Lung (tissue), 12 donors: Measurements from ENCODE around the gene CACNA1D. TPM values are rescaled to one million over a fixed set of nuclear protein-coding genes. Genes with fewer than 3 reads are reported as not detected.
A peak's percentile ranks its signal among the peaks of the same experiment; 100 is the strongest.

Experiments
- ATAC-seq: fragments of 200-7000 bp; cut with Tn5 transposase; one replicate; pipeline ENCODE4 v1.9.1; 2020; ENCODE audit warnings: moderate number of reproducible peaks; ENCODE audit not compliant: insufficient read depth, low FRiP score
- DNase-seq, 3 donors: peaks; one replicate each; pipeline ENCODE4 v3.0.0-alpha.2; 2013 to 2017
- H3K27ac ChIP-seq, 2 donors: one replicate each; pipeline ENCODE4 v1.5.1; 2013; ENCODE audit warnings: mild to moderate bottlenecking in 2 of 2, moderate library complexity in 2 of 2, control low read depth in 1 of 2, inconsistent platforms in 1 of 2, low read depth in 1 of 2, low read length in 1 of 2
- H3K27me3 ChIP-seq, 3 donors: one replicate each; pipeline ENCODE4 v1.5.1; 2013; ENCODE audit warnings: low read length in 2 of 3; ENCODE audit not compliant: control insufficient read depth in 3 of 3, insufficient read depth in 3 of 3
- H3K36me3 ChIP-seq, 4 donors: one replicate each; pipeline ENCODE4 v1.5.1; 2013; ENCODE audit warnings: low read length in 4 of 4, mild to moderate bottlenecking in 1 of 4, moderate library complexity in 1 of 4; ENCODE audit not compliant: control insufficient read depth in 4 of 4, insufficient read depth in 4 of 4
- H3K4me1 ChIP-seq, 5 donors: one replicate each; pipeline ENCODE4 v1.5.1; 2013; ENCODE audit warnings: low read length in 5 of 5, mild to moderate bottlenecking in 2 of 5, moderate library complexity in 1 of 5; ENCODE audit not compliant: control insufficient read depth in 5 of 5, insufficient read depth in 5 of 5
- H3K4me3 ChIP-seq: one replicate; pipeline ENCODE4 v1.5.1; 2013; ENCODE audit warnings: mild to moderate bottlenecking, control low read depth, moderate library complexity
- H3K9ac ChIP-seq, 2 donors: one replicate each; pipeline ENCODE4 v1.5.1; 2013; ENCODE audit warnings: low read length in 2 of 2, control low read depth in 1 of 2; ENCODE audit not compliant: insufficient read depth in 1 of 2
- H3K9me3 ChIP-seq, 4 donors: one replicate each; pipeline ENCODE4 v1.5.1; 2013; ENCODE audit warnings: low read length in 3 of 4, mild to moderate bottlenecking in 1 of 4, moderate library complexity in 1 of 4; ENCODE audit not compliant: control insufficient read depth in 4 of 4, insufficient read depth in 3 of 4
- CTCF ChIP-seq: IDR thresholded peaks from 2 replicates; pipeline ENCODE4 v1.5.1; 2012; ENCODE audit warnings: mild to moderate bottlenecking; ENCODE audit errors: control extremely low read depth, extremely low read depth
- WGBS, 2 donors: extraction: QIAGEN DNeasy Blood & Tissue Kit; methylation state at CpG; one replicate each; pipeline ENCODE4 v1.1.7; 2013; 5-methylcytosine and 5-hydroxymethylcytosine counted together
- polyA plus RNA-seq, 2 donors: library from polyadenylated mRNA; stranded (reverse); fragments of 200-250 nt; gene quantifications; one replicate each; pipeline ENCODE4 v1.2.1, GENCODE V29; 2013
- total RNA-seq, 2 donors: library from RNA; depleted of rRNA in 1 of 2; stranded (reverse); fragments of >200 nt in 1 of 2; gene quantifications; one replicate each; pipeline ENCODE4 v1.2.1, GENCODE V29; 2014 to 2021
- donor health status: control.
- donor health status: control.
- donor health status: Bipolar disorder and iron deficiency.
- donor health status: healthy.
- donor health status: DM: yes; HTN: yes; CAD: no.

CACNA1D gene
- total and polyA plus RNA-seq, 4 donors = 2.7 to 96.8 (median 23.1) TPM

GRCh38 chr3:53597136-53597915 is 102.9 kb downstream of the CACNA1D start:
- Histone ChIP-seq H3K9me3 (peaks cover 0 to 2% (median 0%) of the 10 kb centered on the region in 4 donors), H3K4me3 (no peak overlapping the region), H3K4me1 (peaks cover 0 to 8% (median 0%) of the 10 kb centered on the region in 5 donors), H3K36me3 (peaks cover 0 to 16% (median 8%) of the 10 kb centered on the region in 4 donors), H3K27ac (no peak overlapping the region), H3K27me3 (no peaks in the 10 kb centered on the region), H3K9ac (no peak overlapping the region)
- ATAC-seq (no peak), DNase-seq (peak in 2 of 3 donors; percentile 7 to 23)
- 16 to 36% methylated on average over 4 of the region's 4 CpGs for WGBS, 2 donors
- TF ChIP-seq CTCF = no peak

GRCh38 chr3:53599771-53600170 is 105.4 kb downstream of the CACNA1D start:
- WGBS, 2 donors = 89% methylated on average over 2 of the region's 2 CpGs
- H3K4me1 ChIP-seq = peaks cover 0 to 8% (median 0%) of the 10 kb centered on the region in 5 donors
- H3K9ac ChIP-seq = no peak overlapping the region
- no peak overlapping the region for H3K4me3 ChIP-seq
- no peak overlapping the region for H3K27ac ChIP-seq
- DNase-seq (no peak), ATAC-seq (no peak)
- no peaks in the 10 kb centered on the region for H3K27me3 ChIP-seq
- no peak for TF ChIP-seq CTCF
- H3K9me3 ChIP-seq = peaks cover 0 to 2% (median 0%) of the 10 kb centered on the region in 4 donors
- H3K36me3 ChIP-seq = peaks cover 0 to 16% (median 6%) of the 10 kb centered on the region in 4 donors

GRCh38 chr3:53602866-53603265 is 108.5 kb downstream of the CACNA1D start:
- Histone ChIP-seq H3K4me1 (peaks cover 0 to 2% (median 0%) of the 10 kb centered on the region in 5 donors), H3K36me3 (peaks cover 0 to 16% (median 8%) of the 10 kb centered on the region in 4 donors), H3K4me3 (no peak overlapping the region), H3K27me3 (no peaks in the 10 kb centered on the region), H3K9ac (no peak overlapping the region), H3K27ac (no peak overlapping the region), H3K9me3 (peaks cover 0 to 5% (median 2%) of the 10 kb centered on the region in 4 donors)
- 89 to 92% methylated on average over 6 of the region's 6 CpGs for WGBS, 2 donors
- no peak for TF ChIP-seq CTCF
- ATAC-seq (no peak), DNase-seq (no peak)

GRCh38 chr3:53604232-53604631 is 109.8 kb downstream of the CACNA1D start:
- no peak for DNase-seq
- Histone ChIP-seq H3K4me3 (no peak overlapping the region), H3K4me1 (no peaks in the 10 kb centered on the region), H3K27me3 (no peaks in the 10 kb centered on the region), H3K27ac (no peak overlapping the region), H3K36me3 (peaks cover 0 to 16% (median 8%) of the 10 kb centered on the region in 4 donors), H3K9ac (no peak overlapping the region), H3K9me3 (peaks cover 0 to 5% (median 2%) of the 10 kb centered on the region in 4 donors)
- no peak for ATAC-seq
- TF ChIP-seq CTCF = no peak
